GM20431 (cell line): ENCODE results near the gene LAMP5.

Experiments used
- in situ Hi-C: fragments of 300-500 bp; cut with MseI, MboI; formaldehyde crosslinking; loops from one replicate; pipeline ENCODE4 v1.15.0; 2020; ENCODE audit warnings: low sequenced_read_pairs; ENCODE audit not compliant: unreplicated experiment

LAMP5 gene

DNA sequence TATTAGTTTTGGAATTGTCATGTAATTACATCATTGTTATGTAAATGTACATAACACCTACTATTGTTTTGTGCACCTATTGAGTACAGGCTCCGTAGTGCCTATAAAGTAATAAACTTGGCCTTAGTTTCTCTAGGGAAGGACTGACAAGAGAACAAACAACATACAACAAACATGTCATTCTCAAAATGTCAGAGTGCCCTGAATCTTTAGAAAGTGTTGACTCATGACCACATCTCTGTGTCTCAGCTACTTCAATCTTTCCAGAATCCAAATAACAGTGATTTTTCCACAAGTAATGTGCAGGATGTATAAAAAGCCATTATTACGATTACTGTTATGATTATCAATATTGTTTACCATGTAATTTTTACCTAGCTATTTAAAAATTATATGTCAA, 17.2 kb downstream of the LAMP5 start:
- in situ Hi-C loops = no loop called here

DNA sequence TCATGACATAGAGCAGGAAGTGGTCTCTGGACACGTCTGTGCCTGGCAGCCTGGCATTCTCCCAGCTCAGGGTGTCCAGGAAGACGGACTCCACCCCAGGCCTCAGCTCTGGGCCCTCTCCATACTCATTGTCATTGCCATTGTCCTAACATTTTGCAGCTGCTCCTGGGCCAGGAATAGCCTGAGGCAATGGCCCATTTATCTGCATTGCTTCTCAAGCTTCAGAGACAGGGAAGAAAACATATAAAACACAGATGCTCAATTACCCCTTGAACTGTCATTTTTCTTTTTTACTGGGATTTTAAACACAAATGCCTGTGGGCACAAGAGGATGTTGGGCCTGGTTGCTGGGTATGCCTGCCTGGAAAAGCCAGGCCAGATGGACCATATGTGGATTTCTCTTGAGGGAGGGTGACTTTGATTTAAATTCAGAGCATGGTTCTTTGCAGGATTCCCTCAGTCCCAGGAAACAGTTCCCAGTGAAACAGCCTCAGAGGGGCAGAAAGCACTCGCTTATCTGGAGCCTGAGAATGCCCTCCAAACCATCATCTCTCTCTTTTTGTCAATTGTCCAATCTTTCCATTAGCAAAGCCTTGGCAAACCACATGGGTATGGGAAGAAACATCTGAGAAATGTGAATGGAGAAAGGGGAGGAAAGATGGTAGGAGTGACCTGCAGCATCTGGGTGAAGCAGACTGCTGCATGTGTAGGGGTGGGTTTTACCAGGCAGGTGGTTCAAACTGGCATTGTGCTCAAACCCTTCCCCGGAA, 17.9 kb downstream of the LAMP5 start:
- in situ Hi-C loops = no loop called here

DNA sequence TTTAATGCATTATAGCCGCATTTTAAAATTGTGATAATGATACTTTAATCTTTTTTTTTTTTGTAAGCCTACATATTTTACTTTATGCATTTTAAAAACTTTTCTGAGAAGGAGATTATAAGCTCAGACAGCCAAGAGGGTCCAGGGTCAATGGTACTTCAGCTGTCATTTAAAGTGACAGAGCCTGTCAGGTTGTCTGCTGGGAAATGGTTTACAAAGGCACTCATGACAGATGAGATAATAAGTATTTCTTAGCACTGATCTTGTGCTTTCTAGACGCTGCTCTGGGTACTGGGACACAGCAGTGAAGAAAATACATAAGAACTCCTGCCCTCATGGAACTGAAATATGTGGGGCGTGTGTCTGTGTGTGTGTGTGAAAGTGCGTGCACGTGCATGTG, 19.6 kb downstream of the LAMP5 start:
- in situ Hi-C loops = no loop called here

DNA sequence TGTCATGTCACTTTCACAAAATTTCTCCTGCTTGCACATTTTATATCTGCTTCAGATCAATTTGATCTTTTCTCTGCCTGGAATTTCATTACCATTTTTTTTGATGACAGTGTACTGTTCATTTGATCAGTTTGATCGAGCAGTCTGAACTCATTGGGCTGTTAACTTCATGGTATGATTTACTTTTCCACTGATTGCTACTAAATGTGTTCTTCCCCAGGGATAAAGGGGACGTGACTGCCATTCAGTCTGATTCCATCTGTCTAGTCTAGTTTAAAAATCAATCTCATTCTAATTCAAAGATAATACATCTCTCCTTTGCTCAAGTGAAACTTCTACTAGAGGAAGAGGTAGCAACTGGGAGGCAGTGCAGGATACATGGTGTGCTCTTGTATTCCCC, 21.1 kb downstream of the LAMP5 start:
- in situ Hi-C loops = no loop called here

DNA sequence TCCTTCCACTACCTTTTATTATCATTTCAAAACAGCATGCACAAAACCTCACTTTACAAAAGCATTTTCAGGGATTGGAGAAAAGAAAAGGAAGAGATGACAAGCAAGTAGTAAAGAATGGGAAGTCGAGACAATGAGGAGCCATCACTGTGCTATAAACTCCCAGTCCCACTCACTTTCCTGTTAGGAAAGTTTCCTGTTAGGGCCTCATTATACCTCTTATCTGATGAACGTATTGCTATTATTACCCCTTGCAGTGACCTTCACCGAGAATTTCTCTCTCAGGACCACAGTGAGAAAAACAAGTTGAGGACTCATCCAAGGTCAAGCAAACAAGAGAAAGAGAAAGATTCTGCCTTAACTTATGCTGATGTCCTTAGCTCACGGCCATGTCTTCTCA, 28.8 kb downstream of the LAMP5 start:
- in situ Hi-C loops = no loop called here

DNA sequence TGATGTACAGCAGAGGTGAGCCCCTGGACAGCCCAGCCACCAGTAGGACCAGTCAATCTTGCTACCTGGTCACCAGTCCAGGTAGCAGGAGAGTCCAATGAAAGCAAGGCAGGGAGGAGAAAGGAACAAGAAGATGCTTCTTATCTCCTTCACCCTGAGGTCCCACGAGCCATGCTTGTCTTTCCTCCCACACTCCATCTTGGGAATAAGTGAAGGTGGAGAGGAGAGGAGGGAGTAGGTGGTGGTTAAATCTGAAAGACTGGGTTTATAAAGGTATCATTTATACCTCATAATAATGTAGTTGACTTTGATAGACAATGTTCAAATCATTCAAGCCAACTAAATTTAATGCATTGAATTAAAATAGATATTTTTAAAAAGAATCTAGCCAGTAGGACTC, 35.9 kb downstream of the LAMP5 start:
- in situ Hi-C loops = no loop called here

DNA sequence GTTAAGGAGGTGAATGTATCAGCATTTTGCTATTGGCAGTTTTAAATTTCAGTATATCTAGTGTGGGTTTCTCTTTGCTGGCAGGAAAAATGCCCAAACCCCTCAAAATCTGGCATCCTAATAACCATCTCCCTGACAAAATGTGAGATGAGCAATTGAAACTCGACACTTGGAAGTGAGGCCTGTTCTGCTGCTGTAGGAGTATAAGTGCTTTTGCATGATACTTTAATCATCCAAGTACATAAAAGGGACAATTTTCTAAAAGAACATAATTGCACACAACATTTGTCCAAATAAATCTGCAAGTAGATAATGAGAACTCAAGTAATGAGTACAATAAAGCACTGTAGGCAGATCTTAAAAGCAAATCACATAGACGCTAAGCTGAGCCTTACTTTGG, 36.5 kb downstream of the LAMP5 start:
- in situ Hi-C loops = no loop called here

DNA sequence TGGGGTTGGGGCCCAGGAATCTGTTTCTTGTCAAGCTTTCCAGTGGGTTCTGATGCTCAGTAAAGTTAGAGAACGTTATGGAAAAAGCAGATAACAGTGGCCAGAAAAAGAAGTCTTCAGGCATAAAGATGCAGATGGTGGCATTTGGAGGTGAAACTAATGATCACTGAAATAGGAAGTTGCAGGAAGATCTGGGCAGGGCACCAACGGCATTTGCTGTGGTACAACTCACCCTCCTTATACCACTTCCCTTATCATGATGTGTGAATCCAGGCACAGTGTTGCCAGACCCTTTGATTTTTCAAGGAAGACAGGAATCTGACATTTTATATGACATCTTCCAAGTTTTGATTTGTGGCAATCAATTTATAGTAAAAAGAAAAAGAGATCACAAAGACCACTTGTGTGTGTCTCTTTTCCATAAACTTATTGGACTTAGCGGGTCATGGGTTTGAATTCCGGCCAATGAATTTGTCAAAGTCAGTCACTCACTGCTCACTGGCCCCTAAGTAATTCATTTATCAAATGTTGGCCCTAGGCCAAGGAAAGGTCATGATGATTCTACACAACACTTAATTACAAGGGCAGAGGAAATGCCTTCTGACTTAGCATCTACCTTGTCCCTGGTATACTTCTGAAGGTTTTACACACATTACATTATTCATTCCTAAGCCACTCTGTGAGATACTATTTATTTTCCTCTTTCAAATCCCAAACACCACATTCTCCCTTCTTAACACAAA, 37.6 kb downstream of the LAMP5 start:
- in situ Hi-C loops = no loop called here

DNA sequence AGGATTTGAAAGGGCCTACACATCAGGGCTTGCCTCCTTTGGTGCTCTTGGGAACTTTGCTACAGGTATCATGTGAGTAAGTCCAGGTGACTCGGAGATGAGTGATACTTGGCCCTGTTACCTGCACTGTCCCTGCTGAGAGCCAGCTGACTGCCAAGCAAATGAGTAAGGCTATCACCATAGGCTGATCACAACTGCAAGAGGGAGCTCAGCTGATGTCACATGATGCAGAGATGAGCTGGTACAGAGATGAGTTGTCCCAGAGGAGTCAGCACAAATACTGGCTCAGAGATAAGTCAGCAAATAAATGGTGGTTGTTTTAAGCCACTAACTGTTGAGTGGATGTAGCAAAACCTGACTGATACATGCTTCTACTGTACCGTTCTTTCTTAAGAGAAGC, 41.4 kb downstream of the LAMP5 start:
- in situ Hi-C loops = no loop called here

DNA sequence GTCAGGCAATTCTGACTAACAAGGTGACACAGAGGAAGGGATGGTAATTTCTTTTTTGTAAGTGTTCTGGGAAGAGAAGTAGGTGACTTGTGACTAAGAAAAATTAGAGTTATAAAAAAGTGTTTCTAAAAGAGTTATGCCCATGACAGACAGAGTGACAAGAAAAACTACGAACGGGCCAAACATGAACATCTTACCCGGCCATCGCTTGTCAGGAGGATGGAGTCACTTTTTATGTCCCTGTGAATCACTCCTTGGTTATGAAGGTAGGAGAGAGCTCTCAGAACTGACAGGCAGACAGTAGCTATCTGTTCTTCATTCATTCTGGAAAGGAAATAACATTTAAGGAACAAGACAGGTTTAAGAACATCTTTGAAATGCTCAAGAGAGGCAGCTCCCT, 43.0 kb downstream of the LAMP5 start:
- in situ Hi-C loops = no loop called here

DNA sequence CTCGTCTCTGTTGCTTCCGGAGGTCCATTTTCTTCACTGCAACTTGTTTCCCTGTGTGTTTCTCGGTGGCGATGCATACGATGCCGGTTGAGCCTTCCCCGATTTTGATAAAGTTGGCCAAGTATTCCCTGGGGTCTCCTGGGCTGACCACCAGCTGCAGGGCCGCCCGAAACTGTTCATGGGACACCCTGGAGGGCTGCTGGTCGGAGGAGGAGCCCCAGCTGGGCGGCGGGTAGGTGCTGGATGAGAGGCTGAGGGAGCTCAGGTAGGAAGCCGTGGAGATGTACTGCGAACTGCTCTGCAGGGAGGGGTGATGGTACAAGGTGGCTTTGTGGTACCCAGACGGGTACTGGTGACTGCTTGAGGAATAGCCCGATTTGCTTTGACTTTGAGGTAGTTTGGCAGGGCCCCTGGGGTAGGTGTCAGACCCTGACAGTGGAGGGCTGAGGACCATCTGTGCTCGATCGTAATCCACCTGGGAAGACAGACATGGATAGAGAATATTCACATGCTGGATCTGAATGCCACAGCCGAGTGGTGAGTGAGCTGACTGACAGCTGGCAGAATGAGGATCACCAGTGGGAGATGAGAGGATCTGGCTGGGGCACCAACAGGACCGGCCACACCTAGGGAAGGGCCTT, 51.6 kb downstream of the LAMP5 start:
- in situ Hi-C loops = no loop called here

DNA sequence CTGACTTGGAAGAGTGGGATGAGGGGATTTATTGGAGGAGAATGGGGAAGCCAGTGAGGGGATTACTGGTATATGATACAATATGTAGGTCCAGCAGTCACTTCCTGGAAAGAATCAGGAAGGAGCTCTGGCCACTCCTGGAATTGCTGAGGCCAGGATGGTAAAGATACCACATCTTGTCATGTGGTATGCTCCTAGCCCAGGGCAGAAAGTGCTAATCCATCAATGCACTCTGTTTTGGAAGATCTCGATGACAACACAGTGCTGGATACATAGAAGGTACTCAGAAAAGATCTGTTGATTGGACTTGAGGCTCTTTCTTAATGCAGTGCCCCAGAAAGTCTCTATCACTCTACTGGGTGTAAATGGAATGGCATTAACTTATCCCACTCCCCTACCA, 52.6 kb downstream of the LAMP5 start:
- in situ Hi-C loops = no loop called here

DNA sequence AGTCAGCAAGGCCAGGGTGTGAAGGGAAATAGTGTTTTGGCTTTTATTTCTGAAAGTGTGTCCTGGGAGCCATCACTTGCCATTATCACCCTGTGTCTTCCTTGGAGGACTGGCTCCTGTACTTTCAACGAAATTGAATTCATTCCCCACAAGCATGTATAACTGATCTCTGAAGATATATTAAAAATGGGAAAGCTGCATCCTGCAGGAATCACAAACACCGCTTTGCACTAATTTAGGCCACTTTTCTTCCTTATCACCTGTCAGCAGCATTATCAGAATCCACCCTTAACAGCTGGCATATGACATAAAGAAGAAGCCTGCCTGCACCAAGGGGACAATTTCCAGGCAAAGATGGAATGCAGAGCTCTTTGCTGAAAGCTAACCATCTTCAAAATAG, 56.2 kb downstream of the LAMP5 start:
- in situ Hi-C loops = no loop called here

DNA sequence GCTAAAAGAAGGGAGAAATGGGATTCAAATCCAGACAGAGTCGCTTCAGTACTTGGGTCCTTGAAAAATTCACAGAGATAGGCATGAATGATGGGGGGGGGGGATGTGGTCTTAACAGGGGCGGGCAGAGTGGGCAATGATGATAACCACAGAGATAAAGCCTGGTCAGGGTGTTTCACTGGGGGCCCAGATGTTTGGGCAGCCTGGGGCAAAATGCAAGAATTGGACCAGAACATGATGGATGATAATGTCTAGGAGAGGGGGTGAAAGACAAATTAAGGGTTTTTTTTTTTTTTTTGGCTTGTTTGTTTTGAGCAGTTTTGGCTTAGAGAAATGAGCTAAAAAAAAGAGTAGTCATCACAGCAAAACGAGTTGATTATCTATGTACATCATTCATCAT, 57.4 kb downstream of the LAMP5 start:
- in situ Hi-C loops = no loop called here

DNA sequence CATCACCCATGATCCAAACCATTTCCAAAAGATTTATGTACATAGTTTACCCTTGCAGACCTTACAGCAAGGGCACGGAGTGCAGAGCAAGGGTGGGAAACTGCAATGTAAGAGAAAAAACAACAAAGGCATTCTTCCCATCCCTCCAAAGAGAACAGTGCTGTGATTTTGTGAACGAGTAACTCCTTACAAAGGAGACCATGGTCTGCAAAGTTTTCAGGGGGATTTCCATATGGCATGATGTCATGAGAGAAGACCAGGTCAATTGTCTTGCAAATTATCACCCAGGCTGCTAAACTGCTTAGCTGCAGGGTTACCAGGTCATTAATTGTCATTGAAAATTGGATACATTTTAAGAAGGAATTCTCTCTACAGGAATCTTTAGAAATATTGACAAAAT, 58.3 kb downstream of the LAMP5 start:
- in situ Hi-C loops = no loop called here

DNA sequence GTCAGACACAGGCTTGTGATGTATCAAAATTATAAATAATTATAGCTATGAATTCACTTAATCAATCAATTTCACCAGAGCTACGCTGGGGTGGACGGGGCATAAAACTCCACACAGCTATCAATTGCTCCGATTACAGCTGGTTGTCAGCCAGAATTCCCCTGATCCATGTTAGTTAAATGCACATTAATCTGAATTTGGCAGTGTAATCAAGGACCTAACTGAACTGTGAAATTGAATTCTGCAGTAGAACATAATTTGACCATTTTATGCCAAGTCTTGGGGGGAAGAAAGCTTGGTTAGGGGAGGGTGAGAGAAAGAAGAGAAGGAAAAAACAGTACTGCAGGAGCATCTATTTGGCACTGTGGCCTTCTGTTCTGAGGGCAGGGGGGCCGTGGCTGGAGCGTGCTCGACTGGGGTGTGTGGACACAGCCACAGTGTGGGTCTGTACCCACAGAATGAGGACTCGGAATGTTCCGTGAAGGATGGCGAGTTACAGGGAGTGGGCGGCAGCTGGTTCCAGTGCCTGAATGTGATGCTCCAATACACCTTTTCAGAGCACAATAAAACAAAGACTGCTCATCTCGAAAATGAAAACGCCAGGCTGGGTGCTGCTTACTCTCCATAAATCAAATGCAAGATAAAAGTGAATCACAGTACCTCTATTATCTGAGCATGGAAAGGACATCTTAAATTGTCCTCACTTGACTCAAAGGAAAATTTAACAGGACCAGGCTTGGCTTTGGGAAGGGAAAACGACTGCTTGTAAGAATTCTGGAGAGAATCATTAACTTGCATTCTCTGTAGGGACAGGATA, 59.2 kb downstream of the LAMP5 start:
- in situ Hi-C loops = no loop called here

DNA sequence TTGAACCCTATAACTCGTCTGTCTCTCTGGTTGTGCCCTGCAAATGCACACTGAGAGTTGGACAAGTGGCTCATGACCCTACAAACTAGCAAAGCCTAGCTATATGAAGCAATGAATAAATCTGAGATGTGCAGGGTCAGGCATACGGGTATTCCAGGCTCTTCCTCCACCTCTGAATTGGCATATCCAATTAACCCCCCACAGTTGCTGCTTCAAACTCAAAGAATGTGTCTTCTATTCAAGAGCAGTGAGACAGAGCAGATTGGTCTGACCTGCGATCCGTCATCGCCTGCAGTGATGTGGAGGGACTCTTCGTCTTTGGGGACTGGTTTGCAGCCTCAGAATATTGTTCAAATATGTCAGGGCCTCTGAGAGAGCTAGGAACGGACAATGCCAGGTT, 59.8 kb downstream of the LAMP5 start:
- in situ Hi-C loops = no loop called here

DNA sequence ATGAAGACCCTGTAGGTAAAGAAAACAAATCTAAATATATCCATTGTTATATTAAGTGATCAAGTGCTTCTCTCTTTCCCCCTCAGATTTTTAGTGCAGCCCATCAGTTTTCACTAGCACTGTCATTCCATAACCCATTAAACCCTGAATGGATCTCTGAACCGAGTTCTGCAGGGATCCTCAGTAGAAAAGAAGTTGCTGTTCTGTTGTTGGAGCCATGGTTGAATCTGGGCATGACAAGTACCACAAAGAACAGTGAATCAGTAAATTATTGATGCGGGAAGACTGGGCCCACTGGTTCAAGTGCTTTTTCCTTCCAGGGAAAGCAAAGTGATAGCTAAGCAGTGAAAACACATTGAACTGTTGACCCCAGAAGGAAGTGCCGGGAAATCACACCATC, 60.4 kb downstream of the LAMP5 start:
- in situ Hi-C loops = no loop called here

DNA sequence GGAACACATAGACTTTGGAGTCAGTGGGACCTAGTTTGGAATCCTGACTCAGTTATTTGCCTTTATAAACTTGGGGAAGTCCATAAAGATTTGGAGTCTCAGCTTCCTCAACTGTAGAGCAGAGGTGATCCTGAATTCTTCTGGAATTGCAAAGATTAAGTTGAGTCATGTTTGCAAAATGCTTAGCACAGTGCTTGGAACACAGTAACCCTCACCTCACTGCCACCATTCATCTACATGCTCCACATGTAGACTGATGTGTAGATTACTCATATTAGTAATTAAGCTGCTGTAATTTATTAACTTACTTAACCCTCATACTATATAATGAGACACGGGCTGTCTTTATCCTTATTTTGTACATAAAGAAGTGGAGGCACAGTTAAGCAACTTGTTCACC, 61.4 kb downstream of the LAMP5 start:
- in situ Hi-C loops = no loop called here

DNA sequence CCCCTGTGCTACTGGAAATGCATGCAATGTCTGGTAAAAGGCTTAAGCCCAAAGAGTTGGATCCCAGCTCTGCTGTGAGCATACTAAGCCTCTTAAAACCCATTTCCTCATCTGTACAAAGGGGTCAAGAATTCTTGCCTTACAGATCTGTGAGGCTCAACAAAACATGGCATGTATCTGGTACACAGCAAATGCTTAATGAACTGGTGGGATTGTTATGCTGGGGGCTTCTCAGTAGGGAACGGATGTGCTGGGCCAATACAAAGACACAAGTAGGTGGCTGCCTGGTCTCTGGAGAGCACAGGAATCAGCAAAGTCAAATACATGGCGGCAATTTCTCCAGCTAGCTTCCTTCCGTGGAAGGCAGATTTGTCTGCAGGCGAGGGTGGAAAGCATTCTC, 62.3 kb downstream of the LAMP5 start:
- in situ Hi-C loops = no loop called here

DNA sequence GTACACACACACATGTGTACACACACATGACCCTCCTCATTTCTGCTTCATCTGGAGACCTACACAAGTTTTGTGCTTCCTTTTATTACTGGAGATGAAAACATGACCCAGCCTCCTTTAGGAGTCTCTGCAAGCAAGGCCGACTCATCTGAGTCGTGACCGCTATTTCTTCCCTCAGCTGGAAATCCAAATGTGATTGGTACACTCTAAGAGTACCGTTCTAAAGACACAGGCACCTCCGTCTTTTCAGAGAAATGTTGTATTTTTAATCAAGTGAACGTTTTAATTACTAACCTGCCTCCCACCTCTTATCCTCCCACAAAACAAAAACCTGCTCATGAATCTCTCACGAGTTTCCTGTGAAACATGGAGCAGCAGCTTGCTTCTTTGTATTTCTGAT, 63.0 kb downstream of the LAMP5 start:
- in situ Hi-C loops = no loop called here
